ENCODE measurements around the gene MYRIP.
A peak's percentile ranks its signal among the peaks of the same experiment; 100 is the strongest.
"Not testable (repeated sequence)": the region's sequence is repeated elsewhere in the genome, so short reads cannot be mapped to it uniquely, and the experiment has no call there.

Gene MYRIP

DNA sequence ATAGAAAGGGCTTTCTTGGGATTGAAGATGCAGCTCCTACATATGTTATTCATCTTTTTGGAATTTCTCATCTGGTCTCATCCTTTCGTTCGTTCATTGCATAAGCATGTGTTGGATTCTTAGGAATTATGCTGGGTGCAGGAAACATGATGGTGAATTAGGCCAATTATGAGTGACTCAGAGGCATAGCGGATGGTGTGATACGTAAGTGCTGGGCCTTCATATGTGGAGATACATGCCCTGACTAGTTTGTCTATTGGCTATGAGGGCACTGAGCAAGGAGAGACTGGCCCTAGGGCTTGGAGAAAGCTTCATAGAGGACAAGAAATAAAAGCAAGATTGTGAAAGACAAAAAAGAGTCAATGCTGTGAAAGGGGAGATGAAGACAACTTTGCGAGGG, 235.1 kb downstream of the MYRIP start:
- no peak for DNase-seq

DNA sequence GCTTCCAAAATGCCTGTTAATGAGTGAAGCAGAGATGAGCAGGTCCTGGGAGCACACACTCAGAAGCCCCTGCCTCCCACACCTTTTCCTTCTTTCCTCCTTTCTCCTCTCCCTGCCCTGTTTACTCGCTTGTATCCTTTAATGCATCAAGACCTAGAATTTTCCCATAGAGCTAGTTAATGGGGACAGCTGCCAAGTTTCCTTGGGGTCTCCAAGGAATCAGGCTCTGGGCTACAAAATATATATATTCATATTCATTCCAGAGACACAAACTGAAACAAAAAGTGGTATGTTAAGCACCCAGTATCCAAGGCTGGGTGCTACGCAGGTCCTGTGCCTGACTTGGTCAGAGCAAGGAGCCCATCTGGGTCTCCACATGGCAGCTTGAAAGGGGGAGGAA, 235.6 kb downstream of the MYRIP start:
- DNase-seq, result no peak

DNA sequence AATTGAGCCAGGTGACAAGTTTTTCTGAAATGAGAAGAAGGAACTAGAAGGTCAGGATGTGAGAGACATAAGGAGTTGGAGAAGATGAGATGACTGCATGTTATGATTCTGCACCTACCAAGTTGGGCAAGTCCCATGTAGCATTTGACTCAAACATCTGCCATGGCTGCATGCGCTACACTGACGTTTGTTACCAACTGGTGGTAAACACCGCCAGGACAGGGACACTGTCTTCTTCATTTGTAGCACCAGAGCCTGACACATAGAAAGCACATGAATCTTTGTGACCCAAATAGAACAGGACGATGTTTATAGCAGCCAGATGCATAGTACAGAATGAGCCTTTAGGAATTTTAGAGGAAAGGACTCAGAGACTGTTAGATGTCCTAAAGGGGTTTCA, 236.7 kb downstream of the MYRIP start:
- DNase-seq, result no peak

DNA sequence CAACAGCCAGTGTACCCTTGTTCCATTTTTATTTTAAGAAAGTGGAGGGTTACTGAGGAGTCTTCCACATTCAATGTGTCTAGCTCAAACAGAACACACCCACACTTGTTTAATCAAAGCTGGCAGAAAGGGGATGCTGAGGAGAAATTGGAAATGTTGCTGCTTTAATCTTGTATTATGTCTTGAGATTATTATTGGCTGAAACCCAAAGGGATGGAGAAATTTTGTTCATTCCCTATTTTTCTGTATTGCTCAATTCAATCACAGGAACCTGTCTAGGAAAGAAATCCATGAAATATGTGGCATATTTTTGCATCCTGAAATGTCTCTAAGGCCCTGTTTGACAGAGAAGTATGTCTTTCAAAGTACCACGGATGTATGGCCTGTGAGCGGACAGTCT, 238.0 kb downstream of the MYRIP start:
- DNase-seq, result no peak

DNA sequence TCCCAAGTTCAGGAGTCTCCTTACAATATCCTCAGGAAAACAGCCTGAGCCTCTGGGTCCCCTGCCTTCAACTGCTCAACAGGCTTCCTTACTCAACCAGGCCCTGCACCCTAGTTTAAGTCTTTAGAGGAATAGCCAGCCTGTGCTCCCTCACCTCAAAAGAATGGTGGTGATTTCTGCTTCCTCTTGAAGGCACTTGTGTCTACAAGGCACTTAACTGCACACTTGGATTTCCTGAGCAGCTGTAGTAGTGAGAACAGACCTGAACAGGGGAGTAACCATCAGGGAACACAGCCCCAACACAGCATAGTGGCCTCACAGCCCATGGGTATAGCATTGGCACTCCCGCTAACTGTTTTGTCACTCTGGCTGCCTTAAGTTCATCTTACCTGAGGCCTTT, 244.3 kb downstream of the MYRIP start:
- DNase-seq, result no peak

DNA sequence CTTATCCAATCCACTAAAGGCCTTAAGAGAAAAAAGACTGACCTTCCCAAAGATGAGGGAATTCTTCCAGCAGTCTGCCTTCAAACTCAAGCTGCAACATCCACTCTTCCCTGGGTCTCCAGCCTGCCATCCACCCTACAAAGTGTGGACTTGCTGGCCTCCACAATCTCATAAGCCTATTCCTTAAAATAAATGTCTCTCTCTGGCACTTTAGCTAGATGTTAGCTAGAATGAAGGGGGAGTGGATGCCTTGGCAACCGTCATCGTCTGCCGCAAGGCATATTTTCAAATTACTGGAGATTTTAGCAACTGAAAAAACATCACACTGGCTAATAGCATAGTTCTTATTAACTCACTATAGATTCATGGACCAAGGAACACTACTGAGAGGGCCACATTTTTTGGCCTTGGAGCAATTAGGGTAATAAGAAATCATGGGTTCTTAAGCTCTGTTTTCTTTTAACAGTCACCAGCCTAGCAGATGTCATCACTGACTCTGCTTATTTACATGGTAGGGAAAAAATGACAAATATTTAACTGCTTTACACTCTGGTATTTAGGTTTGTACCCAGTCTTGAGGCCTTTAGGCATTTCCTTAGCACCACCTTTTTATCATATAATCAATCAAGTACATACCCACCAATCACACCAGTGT, 245.3 kb downstream of the MYRIP start:
- DNase-seq, result no peak

DNA sequence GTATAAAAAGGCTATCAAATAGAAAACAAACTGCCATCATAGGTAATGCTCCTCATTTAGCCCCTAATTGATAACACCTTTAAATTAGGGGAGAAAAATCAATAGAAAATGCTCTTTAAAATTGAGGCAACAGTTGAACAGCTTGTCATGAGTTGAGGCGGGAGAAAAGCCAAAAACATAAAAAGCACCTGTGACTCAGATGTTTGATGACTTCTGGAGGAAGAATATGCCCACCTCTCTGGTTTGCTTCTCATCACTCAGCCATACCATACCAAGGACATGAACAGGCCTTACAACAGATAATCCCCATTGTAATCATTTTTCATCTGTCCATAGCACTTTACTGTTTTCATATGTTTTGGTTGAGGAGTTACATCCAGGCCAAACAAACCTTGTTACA, 246.0 kb downstream of the MYRIP start:
- no peak for DNase-seq

DNA sequence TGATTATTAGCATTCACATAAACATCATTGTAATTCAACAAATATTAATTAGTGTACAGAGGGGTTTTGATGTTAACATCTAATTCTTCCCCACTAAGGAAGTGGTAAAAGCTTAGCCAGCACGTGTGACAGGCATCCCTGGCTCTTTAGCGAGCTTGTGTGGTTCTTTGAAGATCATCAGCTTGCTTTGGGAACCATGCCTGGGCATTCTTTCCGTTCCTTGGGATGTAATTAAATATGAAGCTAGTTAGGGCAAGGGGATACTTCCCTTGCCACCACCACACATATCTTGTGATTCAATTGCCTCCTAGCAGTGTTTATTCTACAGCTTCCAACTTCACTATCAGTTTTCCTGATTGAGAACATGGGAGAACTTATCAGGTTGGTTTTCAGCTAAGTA, 246.5 kb downstream of the MYRIP start:
- DNase-seq, result no peak

DNA sequence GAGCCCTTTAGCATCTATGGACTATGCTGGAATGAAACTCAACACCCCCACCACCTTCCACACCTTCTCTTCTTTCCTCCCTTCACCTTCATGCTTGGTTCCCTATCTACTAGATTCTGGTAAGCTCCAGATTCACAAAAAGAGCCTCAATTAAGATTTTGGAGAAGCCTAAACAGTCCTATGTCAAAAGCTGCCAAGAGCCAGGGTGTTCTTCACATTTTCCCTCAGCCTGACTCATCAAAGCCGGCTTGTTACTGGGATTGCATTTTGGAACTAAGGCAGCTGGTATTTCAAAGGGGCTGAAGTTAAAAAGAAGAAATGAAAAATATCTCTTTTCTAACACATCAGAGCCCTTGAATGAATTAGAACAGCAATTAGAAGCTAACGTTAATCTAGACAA, 247.7 kb downstream of the MYRIP start:
- DNase-seq, result no peak

DNA sequence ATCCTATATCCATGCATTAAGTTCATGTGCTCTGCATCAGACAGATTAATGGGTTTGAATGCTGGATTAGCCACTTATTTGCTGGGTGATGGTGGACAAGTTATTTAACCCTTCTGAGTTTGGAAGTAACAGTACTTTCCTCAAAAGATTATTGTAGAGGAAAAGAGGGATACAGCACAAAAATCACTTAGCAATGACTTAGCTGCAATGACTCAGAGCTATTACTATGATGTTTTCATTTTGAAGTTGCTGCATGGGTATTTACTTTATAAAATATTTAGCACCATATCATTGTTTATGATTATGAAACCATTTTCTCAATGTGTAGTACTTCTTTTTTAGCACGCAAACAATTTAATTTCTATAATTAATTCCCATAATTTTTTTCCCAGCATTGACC, 248.4 kb downstream of the MYRIP start:
- DNase-seq, result no peak

DNA sequence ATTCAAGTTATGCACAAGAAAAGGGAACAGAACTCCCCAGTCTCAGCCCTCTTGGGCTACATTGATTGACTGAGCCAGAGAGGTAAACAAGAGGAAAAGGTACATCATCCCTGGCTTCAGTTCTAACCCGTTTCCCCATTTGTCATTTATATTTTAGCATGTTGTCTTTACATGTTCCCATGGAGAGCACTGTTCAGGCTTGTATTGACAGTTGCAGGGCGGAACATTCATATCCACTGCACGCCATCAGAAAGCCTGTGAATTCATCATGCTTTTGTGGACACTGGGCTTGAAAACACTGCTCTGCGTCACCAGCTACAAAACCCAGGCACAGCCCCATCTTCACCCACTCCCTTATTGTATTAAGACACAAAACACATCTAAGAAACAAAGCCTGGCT, 259.2 kb downstream of the MYRIP start:
- no peak for DNase-seq

DNA sequence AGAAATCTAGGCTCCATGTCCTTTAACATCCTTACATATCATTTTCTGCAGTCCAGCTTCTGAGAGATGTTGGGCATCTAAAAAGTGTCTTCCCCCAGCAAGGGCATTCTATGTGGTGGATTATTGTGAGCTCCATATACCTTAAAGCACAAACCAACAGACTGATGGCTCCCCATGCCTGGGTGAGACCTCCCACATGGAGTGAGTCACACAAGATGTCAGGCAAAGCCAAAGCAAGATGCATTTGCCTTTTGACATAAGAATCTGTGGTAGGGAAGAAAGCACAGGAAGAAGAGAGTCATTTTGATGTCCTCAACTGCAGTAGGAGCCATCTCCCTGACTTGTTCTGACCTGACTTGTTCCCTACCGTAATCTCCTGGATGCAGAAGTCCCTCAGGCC, 261.4 kb downstream of the MYRIP start:
- no peak for DNase-seq

DNA sequence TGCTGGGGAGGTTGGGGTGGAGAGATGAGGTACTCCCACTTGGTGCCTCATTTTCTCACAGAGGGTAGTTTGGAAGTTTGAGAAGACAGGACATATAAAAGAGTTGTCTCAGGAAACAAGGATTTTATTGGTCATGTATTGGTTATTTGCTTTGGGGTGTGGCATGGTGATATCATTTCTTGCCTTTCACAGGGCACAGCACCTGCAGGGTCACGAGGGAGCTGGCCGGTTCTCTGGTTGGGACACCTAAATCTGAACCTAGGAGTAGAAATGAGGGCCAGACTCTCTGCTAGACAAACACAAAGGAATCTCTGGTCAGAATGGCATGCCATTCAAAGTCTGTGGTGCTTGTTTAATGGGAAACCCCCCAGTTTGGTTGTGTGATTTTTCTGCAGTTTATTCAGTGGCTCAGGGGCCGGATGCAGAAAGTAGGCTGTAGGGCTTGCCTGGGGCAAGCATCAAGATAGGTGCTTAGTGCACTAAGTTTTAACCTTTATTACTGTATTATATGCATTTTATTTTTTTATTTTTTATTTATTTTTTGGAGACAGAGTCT, 262.4 kb downstream of the MYRIP start:
- no peak for DNase-seq

DNA sequence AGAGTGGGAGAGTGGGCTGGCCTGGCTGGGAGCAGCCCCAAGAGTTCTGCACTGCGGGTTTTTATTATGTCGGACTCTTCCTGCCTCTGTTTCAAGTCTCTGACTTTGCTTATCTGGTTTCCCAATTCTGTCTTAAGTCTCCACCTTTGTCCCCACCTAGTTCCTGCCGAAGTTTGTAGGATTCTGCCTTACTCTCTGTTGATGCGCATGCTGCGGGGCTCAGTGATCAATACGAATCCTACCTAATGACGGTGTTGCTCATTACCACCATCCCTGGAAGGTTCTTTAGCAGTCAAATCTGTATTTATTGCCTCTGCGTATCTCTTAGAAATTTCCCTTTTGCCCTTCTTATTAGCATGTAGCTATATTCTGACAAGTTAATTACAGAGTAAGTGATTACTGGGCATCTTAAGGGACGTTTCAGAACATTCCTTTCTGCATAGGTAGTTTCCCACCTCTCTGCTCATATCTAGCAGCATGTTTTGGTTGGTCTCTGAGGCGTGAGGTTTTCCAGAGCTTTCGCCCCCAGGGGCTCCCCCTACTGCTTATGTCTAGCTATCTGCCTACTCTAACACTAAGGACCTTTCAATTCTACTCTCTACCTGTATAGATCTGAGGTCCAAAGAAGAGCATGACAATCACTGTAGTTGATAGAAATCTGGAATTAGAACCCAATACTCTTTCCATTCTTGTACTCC, 264.1 kb downstream of the MYRIP start:
- DNase-seq, result no peak

DNA sequence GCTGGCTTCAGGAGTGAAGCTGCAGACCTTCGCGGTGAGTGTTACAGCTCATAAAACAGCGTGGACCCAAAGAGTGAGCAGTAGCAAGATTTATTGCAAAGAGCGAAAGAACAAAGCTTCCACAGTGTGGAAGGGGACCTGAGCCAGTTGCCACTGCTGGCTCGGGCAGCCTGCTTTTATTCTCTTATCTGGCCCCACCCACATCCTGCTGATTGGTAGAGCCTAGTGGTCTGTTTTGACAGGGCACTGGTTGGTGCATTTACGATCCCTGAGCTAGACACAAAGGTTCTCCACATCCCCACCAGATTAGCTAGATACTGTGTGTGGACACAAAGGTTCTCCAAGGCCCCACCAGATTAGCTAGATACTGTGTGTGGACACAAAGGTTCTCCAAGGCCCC, 267.7 kb downstream of the MYRIP start:
- not testable (repeated sequence) for DNase-seq

DNA sequence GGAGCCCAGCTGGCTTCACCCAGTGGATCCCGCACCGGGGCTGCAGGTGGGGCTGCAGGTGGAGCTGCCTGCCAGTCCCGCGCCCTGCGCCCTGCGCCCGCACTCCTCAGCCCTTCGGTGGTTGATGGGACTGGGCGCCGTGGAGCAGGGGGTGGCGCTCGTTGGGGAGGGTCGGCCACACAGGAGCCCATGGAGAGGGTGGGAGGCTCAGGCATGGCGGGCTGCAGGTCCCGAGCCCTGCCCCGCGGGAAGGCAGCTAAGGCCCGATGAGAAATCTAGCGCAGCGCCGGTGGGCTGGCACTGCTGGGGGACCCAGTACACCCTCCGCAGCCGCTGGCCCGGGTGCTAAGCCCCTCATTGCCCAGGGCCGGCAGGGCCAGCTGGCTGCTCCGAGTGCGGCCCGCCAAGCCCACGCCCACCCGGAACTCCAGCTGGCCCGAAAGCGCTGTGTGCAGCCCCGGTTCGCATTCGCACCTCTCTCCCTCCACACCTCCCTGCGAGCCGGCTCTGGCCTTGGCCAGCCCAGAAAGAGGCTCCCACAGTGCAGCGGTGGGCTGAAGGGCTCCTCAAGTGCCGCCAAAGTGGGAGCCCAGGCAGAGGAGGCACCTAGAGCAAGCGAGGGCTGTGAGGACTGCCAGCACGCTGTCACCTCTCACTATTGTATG, 268.6 kb downstream of the MYRIP start:
- DNase-seq, result not testable (repeated sequence)

DNA sequence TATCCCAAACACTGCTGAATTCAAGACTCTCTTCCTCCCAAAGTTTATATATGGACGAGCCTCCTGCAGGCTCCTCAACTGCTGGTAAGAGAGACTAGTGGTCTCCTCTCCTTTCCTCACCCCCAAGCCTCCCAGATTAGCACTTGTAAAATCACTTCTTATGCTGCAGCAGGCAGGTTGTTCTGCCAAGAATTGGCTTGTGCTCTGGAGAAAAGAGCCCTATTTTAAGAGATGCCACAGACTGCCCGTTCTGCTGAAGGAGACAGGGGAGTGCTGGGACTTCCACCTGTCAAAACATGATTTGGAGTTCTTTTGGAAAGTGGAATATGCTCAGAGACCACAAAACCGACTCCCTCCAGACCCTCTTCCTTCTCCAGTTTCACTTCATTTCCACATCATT, 269.2 kb downstream of the MYRIP start:
- no peak for DNase-seq

DNA sequence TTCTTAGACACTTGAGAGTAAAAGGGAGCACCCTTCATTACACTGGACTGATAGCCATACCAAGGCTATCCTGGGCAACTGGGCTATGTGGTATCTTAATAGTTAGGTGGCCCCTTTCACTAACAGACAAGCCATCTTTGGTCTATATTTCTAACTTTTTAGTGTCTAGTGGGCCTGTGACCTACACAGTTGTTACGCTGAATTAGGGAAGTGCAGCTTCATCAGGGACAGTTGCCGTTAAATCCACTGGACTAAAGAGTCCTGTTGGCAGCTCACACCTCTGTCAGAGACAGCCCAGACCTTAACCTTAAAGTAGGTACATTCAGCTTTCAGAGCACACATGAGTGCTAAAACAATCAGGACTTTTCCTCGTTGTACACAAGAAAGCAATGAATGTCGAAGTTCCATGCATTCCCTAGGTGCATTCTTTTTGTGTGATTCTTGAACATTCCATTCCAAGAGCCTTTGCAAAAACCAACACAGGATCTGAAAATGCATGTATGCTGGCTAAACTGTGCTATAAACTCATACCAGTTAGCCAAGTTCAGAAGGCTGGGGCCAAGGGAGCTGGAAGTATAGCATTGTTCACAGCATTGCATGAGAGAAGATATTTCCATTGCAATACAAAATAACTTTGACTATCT, 269.9 kb downstream of the MYRIP start:
- no peak for DNase-seq

DNA sequence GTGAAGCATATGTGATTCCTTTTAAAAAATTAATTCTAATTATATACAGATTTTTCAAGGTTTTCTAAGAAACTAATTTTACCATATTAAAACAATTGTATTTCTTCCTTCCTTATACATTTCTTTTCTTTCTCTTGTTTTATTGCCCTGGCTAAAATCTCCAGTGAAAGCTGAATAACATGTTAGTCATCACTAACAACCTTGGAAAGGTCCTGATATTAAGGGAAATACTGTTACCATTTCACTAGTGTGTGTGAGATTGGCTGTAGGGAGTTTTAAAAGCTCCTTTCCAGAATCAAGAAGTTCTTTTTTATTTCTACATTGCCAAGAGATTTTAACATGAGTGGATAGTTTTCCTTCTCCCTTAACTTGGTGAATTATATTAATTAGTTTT, 270.4 kb downstream of the MYRIP start:
- no peak for DNase-seq

DNA sequence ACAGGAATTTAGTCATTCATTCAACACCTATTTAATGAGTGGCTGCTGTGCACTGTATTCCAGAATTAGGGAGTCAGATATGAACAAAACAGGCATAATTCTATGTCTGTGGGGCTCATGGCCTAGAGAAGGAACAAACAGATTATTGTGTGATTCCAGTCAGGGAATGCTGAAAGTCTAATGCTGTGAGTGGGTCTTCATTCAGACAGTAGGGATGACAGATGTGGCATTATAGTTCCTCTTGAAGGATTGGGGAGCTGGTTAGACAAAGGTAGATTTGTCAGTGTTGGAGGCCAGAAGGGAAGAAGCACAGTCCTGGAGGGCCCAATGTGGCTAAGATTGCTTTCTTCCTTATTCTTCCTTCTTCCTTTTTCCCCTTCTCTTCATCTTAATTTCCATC, 273.7 kb downstream of the MYRIP start:
- DNase-seq, result no peak

DNA sequence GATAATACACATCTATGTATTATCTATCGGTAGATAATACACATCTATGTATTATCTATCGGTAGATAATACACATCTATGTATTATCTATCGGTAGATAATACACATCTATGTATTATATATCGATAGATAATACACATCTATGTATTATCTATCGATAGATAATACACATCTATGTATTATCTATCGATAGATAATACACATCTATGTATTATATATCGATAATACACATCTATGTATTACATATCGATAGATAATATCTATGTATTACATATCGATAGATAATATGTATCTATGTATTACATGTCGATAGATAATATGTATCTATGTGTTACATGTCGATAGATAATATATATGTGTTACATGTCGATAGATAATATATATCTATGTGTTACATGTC, 275.0 kb downstream of the MYRIP start:
- not testable (repeated sequence) for DNase-seq

DNA sequence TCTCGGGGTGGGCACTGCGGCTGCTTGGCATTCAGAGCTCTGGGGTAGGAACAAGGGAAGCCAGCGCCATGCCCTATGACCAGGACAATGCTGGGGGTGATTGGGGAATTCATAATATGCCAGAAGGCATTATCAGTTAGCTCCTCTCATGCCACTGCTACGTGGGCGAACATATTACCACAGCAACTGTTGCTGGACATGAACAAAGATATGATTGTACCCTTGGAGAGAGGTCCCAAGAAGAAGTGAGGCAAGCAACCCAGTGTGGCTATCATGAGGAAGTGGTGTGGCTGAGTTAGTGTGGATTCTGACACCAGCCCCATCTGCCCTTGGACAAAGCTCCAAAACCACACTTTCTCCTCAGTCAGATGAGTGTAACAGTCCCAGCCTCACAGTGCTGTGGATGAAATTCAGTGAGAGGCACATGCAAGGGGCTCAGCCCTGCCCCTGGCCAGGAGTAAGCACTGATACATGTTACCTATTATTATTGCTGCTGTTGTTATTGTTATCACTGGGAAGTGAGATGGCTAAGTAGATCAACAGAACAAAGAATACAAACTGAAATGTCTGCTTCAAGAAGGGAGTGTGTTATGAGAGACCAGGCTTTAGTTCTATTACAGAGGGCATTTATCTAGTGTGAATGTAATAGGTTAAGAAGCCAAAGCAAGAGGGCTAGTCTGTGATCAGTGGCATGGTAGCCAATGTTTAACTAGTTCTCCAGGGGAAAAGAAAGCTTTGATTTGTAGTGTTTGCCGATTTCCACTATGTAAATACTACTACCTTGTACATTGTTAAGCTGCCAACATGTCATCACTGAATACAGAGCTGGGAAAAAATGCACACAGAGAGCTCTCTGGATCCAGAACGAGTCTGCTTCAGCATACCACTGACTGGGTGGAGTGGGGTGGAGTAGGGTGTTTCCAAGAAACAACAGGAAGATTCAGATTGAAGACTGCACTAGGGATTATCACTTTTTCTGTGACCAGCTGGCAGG, 277.8 kb downstream of the MYRIP start:
- DNase-seq, result peak; percentile 14

Data from COR-L47 (cell line).